Neutrophil (primary cell): ENCODE measurements around the gene FNBP1.
A peak's percentile ranks its signal among the peaks of the same experiment; 100 is the strongest.

Experiments used
- H3K27ac ChIP-seq: fragments of 200-600 bp; sonication (generic); 2 replicates; pipeline ENCODE4 v1.5.1; 2016; ENCODE audit warnings: mild to moderate bottlenecking, moderate library complexity
- H3K27me3 ChIP-seq: fragments of 200-600 bp; sonication (generic); 2 replicates; pipeline ENCODE4 v1.6.0; 2016; ENCODE audit warnings: mild to moderate bottlenecking
- H3K36me3 ChIP-seq: fragments of 200-600 bp; sonication (generic); 2 replicates; pipeline ENCODE4 v1.5.1; 2017
- H3K4me1 ChIP-seq, 2 experiments: fragments of 200-600 bp in 1 of 2; sonication (generic) in 1 of 2; 1 replicate in 1 of 2; 2 replicates in 1 of 2; pipeline versions ENCODE4 v1.5.1 to v1.6.1; 2013 to 2016; ENCODE audit warnings: low read depth in 1 of 2, low read length in 1 of 2, mild to moderate bottlenecking in 1 of 2, moderate library complexity in 1 of 2; ENCODE audit not compliant: control insufficient read depth in 1 of 2, insufficient read depth in 1 of 2
- H3K4me3 ChIP-seq, 2 experiments: fragments of 200-600 bp in 1 of 2; sonication (generic) in 1 of 2; 1 replicate in 1 of 2; 2 replicates in 1 of 2; pipeline ENCODE4 v1.5.1; 2013 to 2016; ENCODE audit warnings: low read depth in 1 of 2, low read length in 1 of 2, mild to moderate bottlenecking in 1 of 2, moderate library complexity in 1 of 2
- H3K9me3 ChIP-seq: fragments of 200-600 bp; sonication (generic); 2 replicates; pipeline ENCODE4 v1.5.1; 2016
- TF ChIP-seq, protein P1 (sequence below): fragments of 200-600 bp; sonication (generic); IDR thresholded peaks from 2 replicates; pipeline ENCODE4 v1.5.1; 2016; ENCODE audit warnings: antibody characterized with exemption

FNBP1 gene

DNA sequence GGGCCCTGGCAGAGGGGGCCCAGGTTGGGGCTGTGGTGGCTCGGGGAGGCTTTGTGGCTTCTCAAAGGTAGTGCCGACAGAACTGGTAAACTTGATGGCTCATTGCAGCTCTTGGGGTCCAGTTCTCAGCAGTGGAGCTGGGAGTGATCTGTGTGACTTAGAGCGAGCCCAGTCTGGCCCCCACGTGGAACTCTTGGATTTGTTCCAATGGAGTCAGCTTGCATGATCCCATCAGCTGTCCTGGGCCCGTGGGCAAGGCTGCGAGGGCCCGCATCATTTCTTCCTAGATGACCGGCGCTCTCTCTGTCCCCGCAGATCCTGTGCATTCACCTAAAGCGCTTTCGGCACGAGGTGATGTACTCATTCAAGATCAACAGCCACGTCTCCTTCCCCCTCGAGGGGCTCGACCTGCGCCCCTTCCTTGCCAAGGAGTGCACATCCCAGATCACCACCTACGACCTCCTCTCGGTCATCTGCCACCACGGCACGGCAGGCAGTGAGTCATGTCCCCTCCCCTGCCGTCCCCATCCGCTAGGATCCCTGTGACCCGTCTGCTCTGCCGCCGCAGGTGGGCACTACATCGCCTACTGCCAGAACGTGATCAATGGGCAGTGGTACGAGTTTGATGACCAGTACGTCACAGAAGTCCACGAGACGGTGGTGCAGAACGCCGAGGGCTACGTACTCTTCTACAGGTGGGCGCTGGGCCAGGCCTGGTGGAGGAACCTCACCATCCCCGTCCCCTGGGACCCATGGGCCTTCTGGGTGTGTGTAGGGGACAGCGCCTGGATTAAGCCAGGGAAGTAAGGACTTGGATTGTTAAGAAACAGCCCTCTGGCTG, 168.5 kb downstream of the FNBP1 start:
- peaks cover 45% of the 10 kb centered on the region for H3K36me3 ChIP-seq
- no peak overlapping the region for H3K27ac ChIP-seq
- H3K4me3 ChIP-seq = no peak overlapping the region
- TF ChIP-seq, protein P1, sequence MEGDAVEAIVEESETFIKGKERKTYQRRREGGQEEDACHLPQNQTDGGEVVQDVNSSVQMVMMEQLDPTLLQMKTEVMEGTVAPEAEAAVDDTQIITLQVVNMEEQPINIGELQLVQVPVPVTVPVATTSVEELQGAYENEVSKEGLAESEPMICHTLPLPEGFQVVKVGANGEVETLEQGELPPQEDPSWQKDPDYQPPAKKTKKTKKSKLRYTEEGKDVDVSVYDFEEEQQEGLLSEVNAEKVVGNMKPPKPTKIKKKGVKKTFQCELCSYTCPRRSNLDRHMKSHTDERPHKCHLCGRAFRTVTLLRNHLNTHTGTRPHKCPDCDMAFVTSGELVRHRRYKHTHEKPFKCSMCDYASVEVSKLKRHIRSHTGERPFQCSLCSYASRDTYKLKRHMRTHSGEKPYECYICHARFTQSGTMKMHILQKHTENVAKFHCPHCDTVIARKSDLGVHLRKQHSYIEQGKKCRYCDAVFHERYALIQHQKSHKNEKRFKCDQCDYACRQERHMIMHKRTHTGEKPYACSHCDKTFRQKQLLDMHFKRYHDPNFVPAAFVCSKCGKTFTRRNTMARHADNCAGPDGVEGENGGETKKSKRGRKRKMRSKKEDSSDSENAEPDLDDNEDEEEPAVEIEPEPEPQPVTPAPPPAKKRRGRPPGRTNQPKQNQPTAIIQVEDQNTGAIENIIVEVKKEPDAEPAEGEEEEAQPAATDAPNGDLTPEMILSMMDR = no peak
- H3K27me3 ChIP-seq = no peaks in the 10 kb centered on the region
- H3K4me1 ChIP-seq = peaks cover 4% of the 10 kb centered on the region in 2 experiments
- H3K9me3 ChIP-seq = no peaks in the 10 kb centered on the region

DNA sequence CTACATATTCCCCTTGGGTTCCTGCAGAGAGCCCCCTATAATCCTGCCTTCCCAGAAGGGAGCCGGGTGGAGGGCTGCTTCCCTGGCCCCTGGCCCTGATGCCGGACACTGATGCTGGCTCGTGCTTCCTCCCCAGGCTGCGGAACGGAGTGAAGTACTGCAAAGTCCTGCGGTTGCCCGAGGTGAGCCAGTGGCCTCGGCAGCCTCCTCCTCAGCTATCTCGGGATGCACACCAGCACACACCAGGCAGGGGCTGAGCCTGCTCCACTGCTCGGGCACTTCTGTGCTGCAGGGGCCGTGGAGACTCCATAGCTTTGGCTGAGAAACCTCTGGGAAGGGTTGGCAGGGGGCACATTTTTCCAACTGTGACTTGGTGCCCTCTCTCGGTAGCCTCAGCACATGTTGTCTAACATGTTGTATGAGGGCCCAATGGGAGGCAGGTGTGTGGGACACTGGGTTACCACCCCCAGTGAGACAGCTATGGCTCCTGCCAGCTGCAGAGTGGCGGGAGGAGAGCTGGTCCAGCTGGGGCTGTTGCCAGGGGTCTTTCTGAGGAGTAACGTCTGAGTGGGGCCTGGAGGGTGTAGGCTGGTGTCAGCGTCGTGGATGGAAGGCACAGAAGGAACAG, 169.3 kb downstream of the FNBP1 start:
- peaks cover 12% of the 10 kb centered on the region in 2 experiments for H3K4me1 ChIP-seq
- H3K4me3 ChIP-seq = no peak overlapping the region
- H3K36me3 ChIP-seq = peaks cover 47% of the 10 kb centered on the region
- no peak overlapping the region for H3K27ac ChIP-seq
- TF ChIP-seq, protein P1 = no peak
- H3K9me3 ChIP-seq = no peaks in the 10 kb centered on the region
- no peaks in the 10 kb centered on the region for H3K27me3 ChIP-seq

DNA sequence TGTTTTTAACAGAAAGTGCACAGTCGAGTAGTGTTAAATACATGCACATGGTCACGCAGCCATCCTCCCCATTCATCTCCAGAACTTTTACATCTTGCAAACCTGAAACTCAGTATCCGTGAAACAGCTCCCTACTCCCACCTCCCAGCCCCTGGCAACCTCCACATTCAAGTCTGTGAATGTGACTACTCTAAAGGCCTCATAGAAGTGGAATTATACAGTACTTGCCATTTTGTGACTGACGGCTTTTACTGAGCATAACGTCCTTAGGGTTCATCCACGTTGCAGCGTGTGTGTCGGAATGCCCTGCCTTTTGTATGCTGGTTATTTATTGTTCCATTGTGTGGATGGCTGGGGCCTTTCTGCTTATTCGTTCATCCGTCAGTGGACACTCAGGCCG, 171.9 kb downstream of the FNBP1 start:
- H3K27ac ChIP-seq = no peak overlapping the region
- H3K36me3 ChIP-seq = peaks cover 71% of the 10 kb centered on the region
- H3K4me3 ChIP-seq = no peak overlapping the region
- H3K9me3 ChIP-seq = no peaks in the 10 kb centered on the region
- no peaks in the 10 kb centered on the region for H3K27me3 ChIP-seq
- TF ChIP-seq, protein P1 = no peak
- H3K4me1 ChIP-seq = peaks cover 24 to 29% of the 10 kb centered on the region in 2 experiments

DNA sequence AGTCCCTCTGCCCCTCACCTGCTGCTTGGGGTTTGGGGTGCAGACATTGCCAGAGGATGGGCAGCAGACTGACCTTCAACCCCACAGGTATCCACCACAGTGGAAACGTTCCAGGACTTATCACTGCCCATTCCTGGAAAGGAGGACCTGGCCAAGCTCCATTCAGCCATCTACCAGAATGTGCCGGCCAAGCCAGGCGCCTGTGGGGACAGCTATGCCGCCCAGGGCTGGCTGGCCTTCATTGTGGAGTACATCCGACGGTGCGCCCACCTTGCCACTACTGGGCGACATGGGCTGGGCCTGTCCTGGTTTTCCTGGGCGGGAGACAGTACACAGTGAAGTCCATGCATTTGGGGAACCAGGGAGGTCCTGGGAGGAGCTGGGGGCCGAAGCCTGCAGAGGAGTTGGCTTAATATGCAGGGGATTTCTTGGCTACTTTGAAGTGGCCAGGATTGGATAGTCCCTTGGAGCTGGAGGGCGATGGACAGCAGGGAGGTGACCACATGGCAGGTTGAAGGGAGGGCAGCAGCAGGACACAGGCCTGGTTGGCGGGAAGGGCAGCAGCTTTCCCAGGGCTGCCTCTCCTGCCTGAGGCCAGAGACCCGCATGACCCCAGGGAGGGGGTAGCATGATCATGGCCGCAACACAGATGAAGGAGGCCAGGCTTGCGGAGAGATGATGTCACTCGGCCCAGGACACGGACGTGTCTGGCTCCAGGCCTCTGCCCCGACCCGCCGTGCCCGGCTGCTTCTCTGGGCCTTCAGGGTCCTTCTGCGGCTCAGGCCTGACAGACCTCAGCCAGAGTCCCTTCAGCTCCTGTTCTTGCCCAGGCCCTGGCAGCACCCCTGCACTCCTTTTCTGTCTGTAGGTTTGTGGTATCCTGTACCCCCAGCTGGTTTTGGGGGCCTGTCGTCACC, 173.1 kb downstream of the FNBP1 start:
- Histone ChIP-seq H3K4me3 (no peak overlapping the region), H3K27me3 (no peaks in the 10 kb centered on the region), H3K9me3 (no peaks in the 10 kb centered on the region), H3K27ac (peak overlapping the region; percentile 74), H3K4me1 (peaks cover 27 to 29% of the 10 kb centered on the region in 2 experiments), H3K36me3 (peaks cover 70% of the 10 kb centered on the region)
- TF ChIP-seq, protein P1 = no peak

DNA sequence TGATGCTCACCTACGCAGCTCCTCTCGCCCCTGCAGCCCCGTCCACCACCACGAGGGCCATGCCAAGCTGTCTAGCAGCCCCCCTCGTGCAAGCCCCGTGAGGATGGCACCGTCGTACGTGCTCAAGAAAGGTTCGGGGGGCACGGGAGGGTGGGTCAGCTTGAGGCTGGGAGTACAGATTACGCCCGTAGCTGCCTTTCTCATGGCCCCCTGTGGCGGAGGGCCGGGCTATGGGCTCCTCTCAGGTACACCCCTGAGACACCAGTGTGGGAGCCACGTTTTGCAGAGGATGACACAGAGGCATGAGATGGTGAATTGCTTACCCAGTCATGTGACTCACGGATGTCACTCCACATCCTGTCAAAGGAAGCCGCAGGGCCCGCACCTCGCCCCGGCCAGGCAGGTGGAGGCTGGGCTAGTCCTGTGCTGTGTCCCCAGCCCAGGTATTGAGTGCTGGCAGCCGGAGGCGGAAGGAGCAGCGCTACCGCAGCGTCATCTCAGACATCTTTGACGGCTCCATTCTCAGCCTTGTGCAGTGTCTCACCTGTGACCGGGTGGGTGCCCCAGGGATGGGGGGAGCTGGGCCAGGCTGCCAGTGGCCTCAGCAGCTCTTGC, 174.0 kb downstream of the FNBP1 start:
- H3K27ac ChIP-seq = peak overlapping the region; percentile 74
- H3K4me1 ChIP-seq = peaks cover 29% of the 10 kb centered on the region in 2 experiments
- H3K9me3 ChIP-seq = no peaks in the 10 kb centered on the region
- H3K27me3 ChIP-seq = no peaks in the 10 kb centered on the region
- TF ChIP-seq, protein P1 = no peak
- peaks cover 62% of the 10 kb centered on the region for H3K36me3 ChIP-seq
- no peak overlapping the region for H3K4me3 ChIP-seq
